DOHH2 (cell line): ENCODE measurements around the gene RAD51.

ENCODE experiments used
- EZH2phosphoT487 ChIP-seq: fragments of 200-600 bp; sonication (generic); IDR thresholded peaks from 2 replicates; pipeline ENCODE4 v1.6.1; 2017; ENCODE audit warnings: borderline replicate concordance, mild to moderate bottlenecking, antibody characterized with exemption, low read length, moderate library complexity, mixed read lengths
- TF ChIP-seq, protein P1 (sequence below): fragments of 200-600 bp; sonication (generic); IDR thresholded peaks from one replicate; pipeline ENCODE4 v1.5.1; 2014; ENCODE audit warnings: antibody characterized with exemption, mild to moderate bottlenecking, low read depth, low read length; ENCODE audit not compliant: poor library complexity, severe bottlenecking

DNA sequence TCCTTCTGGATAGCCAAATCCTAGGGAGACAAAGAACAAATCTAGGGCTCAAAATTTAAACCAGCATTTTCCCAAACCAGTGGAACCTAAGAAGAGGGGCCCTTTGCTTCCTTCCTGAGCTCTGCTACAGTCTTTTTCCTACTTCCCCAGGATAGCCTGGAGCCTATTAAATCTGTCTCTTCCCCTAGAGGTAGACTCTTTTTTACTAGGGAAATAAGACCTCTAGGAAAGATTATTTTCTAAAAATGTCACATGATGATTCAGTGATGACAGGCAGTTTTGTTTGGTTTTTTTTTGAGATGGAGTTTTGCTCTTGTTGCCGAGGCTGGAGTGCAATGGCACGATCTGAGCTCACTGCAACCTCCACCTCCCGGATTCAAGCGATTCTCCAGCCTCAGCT lies 41.6 kb downstream of the RAD51 start:
- TF ChIP-seq, protein P1, sequence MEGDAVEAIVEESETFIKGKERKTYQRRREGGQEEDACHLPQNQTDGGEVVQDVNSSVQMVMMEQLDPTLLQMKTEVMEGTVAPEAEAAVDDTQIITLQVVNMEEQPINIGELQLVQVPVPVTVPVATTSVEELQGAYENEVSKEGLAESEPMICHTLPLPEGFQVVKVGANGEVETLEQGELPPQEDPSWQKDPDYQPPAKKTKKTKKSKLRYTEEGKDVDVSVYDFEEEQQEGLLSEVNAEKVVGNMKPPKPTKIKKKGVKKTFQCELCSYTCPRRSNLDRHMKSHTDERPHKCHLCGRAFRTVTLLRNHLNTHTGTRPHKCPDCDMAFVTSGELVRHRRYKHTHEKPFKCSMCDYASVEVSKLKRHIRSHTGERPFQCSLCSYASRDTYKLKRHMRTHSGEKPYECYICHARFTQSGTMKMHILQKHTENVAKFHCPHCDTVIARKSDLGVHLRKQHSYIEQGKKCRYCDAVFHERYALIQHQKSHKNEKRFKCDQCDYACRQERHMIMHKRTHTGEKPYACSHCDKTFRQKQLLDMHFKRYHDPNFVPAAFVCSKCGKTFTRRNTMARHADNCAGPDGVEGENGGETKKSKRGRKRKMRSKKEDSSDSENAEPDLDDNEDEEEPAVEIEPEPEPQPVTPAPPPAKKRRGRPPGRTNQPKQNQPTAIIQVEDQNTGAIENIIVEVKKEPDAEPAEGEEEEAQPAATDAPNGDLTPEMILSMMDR: no peak
- no peak for TF ChIP-seq EZH2phosphoT487
